GM19043 (cell line): ENCODE data around the gene ATP6AP2.
"Not testable (repeated sequence)": the region's sequence is repeated elsewhere in the genome, so short reads cannot be mapped to it uniquely, and the experiment has no call there.

Experiments used
- ATAC-seq: cut with Tn5 transposase; IDR thresholded peaks from one replicate; pipeline ENCODE4 v1.9.1; 2021; ENCODE audit warnings: low read depth; ENCODE audit not compliant: unreplicated experiment

Gene ATP6AP2

DNA sequence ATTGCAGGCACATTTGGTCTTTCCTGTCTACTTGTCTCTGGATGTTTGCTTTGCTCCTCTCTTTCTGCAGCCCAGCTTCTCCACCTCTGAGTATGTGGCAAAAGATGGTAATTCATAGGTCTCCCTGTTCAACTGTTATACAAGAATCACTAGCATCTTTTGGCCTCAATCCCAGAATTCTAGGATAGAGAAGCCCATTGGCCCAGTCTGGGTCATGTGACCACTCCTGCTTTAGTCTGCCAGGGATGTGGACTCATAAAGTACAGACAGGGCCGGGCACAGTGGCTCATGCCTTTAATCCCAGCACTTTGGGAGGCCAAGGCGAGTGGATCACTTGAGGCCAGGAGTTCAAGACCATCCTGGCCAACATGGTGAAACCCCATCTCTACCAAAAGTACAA, 5.4 kb upstream of the ATP6AP2 start:
- not testable (repeated sequence) for ATAC-seq

DNA sequence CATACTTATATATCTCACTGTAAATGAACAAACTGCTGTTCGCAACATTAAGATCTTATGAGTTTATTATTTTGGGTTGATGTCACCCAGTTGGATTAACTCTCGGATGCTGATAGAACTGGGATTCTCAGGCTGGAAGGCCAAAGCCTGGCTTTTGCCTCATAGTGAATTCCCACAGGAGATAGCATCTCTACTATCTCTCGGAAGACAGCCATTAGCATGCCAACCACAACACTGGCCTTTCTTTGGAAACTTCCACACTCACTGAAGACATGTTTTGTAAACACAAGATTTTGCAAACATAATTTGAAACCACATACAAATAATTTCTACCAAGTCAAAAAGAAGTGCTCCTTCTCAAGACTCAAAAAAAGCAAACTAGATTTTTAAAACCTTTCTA, 4.5 kb upstream of the ATP6AP2 start:
- no peak for ATAC-seq

GRCh38 chrX:40578039-40578695, 2.6 kb upstream of the ATP6AP2 start:
- no peak for ATAC-seq

- ATAC-seq = no peak
Measured at GRCh38 chrX:40579141-40579540, 1.6 kb upstream of the ATP6AP2 start.

DNA sequence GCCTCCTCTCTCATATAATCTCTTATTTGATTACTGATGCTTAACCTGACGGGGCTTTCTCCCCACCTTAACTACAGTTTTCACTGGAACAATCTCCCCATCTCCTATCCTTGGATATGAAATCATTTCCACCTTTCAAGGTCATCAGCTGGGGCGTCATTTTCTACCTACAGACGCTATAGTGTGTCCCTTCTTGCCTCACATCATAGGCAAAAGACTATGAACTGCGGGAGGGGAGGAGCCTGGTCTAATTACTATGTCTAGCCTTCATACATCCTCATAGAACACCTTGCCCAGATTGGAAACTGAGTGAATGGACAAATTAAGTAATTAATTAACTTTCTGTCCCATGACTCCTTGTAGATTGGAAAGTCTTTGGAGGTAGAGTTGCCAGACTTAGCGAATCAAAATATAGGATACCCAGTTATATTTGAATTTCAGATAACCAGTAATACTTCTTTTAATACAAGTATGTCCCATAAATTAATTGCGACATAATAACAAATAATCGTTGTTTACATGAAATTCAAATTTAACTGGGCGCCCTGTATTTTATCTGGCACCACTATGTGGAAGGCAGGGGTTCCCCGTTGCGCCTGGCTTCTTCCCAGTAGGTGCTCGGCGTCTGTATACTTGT, 752 bp upstream of the ATP6AP2 start:
- ATAC-seq = peak; percentile 41

DNA sequence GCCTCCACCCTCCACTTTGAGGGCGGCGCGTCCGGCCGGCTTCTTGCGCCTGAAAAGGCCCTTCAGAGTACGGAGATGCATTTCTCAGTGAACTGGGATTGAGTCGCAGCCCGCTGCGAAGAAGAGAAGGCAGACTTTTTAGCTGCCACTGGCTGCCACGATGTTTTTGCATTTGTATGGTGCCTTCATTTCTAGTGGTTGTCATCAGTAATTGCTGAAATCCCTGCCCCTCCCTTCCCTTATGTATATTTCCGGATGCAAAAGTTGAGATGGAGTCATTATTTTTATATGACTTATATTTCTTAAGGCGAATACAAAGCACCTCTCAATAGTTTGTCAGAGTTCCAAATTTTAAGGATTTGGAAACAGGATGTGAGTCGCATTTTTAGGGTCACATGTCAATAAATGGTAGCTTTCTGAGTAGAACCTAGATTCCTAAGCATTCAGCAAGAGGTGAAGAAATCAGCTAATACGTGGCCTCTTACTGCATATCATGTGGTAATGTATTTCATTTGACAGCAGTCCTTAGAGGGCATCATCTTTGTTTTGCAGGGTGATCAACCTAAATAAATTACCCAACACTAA, 658 bp downstream of the ATP6AP2 start:
- no peak for ATAC-seq

DNA sequence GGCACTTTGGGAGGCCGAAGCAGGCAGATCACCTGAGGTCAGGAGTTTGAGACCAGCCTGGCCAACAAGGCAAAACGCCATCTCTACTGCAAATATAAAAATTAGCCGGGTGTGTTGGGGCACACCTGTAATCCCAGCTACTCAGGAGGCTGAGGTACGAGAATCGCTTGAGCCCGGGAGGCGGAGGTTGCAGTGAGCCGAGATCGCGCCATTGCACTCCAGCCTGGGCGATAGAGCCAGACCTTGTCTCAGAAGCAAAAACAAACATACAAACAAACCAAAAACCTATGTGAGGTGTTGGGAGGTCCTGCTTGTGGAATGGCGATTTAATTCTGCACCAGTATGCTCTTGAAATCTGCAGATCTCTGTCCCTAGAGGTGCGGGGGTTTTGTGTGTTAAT, 1.4 kb downstream of the ATP6AP2 start:
- not testable (repeated sequence) for ATAC-seq

GRCh38 chrX:40582811-40583210, 2.0 kb downstream of the ATP6AP2 start:
- no peak for ATAC-seq

DNA sequence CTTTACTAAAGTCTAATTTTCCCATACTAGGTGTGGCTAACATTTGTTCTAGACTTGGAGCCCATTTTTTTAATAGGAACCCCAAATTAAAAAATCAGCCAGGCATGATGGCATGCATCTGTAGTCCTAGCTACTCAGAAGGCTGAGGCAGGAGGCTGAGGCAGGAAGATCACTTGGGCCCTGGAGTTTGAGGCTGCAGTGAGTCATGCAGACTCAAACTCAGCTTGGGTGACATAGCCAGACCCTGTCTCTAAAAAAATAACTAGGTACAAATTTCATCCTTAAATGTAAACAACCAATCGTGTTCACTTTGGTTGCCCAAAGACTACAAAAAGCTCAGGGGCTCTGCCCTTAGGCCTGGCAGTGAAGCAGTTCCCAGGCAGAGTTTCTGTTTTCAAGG, 6.9 kb downstream of the ATP6AP2 start:
- ATAC-seq = not testable (repeated sequence)

GRCh38 chrX:40589616-40590321, 9.0 kb downstream of the ATP6AP2 start:
- ATAC-seq = not testable (repeated sequence)

DNA sequence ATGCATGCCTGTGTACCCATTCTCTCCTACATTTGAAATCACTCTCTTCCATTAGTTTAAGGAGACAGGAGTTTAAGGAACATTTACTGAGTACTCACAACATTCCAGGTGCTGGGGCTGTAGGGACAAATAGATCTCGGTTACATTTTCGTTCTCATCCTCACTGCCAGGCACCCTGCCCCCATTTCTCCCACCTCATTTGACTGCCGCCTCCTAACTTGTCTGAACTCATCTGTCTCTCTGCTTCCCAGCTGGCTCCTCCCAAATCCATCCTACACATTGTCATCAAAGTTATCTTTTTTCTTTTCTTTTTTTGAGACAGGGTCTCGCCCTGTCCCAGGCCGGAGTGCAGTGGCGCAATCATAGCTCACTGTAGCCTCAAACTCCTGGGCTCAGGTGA, 22.7 kb downstream of the ATP6AP2 start:
- no peak for ATAC-seq

DNA sequence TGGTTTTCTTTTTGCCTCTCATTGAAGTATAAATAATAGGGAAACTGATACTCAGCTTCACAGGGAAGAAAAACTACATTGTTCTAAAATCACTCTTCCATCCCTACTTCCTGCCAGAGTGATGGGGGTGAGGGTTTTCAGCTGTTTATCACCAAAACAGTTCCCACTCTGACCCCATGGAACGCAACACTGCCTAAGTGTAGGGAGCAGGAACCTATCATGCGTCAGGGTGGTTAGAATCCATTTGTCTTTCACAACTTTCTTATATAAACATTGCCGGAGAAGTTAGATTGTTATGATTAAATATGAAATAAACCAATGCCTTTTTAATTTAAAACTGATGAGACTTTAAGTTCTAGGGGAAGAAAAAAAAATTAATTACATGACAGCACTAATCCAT, 26.6 kb downstream of the ATP6AP2 start:
- ATAC-seq = no peak

- no peak for ATAC-seq
Measured at GRCh38 chrX:40612511-40612910, 31.7 kb downstream of the ATP6AP2 start.

- no peak for ATAC-seq
Measured at GRCh38 chrX:40615976-40616375, 35.2 kb downstream of the ATP6AP2 start.

DNA sequence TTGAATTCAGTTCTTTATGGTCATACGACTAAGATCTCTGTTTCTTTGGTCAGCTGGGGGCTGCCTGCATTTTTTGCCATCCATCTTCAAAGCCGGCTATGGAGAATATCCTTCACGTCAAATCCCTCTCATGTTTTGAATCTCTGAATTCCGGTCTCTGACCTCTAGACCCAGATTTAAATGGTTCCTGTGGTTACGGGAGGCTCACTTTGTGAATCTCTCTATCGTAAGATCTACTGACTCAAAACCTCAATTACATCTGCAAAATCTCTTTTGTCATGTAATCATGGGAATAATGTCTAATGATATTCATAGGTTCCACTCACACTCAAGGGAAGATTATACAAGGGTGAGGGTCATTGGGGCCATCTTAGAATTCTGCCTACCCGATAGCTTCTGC, 36.8 kb downstream of the ATP6AP2 start:
- no peak for ATAC-seq

- no peak for ATAC-seq
Measured at GRCh38 chrX:40622479-40623138, 41.8 kb downstream of the ATP6AP2 start.

GRCh38 chrX:40623139-40623536, 42.4 kb downstream of the ATP6AP2 start, which contains the start of gene MPC1L:
MPC1L (plus strand) TSS chrX:40623428; CDS start chrX:40623566, 138 bp downstream.
- no peak for ATAC-seq

GRCh38 chrX:40623665-40624064, 42.9 kb downstream of the ATP6AP2 start:
- no peak for ATAC-seq

- no peak for ATAC-seq
Measured at GRCh38 chrX:40625294-40625693, 44.5 kb downstream of the ATP6AP2 start.

DNA sequence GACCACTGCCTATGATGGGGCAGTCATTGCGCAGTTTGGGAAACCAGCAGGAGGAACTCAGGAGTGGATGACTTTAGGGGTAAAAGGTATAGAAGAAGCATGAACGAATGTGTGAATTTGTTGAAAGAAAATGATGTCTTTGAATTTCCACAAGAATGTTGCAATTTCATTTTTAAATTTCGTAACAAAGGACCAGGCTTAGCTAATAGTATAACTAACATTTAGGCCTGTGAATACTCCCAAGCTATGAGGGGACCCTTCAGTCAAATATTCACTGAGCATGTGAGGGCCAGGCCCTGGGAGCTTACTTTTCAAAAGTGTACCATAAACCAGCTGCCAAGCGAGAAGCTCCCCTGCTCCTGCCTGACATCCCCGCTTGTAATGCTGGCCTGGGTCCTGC, 47.7 kb downstream of the ATP6AP2 start:
- ATAC-seq = no peak

DNA sequence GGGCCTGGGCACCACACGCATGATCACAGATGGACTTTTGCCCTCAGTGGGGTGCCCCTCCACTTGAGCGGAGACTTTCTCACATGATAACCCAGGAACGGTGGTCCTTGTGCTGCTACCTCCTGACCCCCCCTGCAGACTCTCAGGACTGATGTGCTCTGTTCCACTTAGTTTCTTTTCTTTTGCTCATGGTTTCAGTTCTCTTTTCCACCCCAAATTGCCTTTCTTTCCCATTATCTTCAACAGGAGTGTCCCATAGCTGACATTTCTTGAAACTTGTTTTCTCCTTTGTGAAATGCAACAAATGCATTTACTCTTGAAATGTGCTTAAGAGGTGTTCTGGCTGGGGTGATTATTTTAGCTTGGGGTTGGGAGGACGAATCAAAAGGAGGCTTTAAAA, 51.4 kb downstream of the ATP6AP2 start:
- ATAC-seq = no peak
